DOHH2 (cell line): ENCODE measurements around the gene OR2AT4.

Experiments
- EZH2phosphoT487 ChIP-seq: fragments of 200-600 bp; sonication (generic); IDR thresholded peaks from 2 replicates; pipeline ENCODE4 v1.6.1; 2017; ENCODE audit warnings: borderline replicate concordance, mild to moderate bottlenecking, antibody characterized with exemption, low read length, moderate library complexity, mixed read lengths
- TF ChIP-seq, protein P1 (sequence below): fragments of 200-600 bp; sonication (generic); IDR thresholded peaks from one replicate; pipeline ENCODE4 v1.5.1; 2014; ENCODE audit warnings: antibody characterized with exemption, mild to moderate bottlenecking, low read depth, low read length; ENCODE audit not compliant: poor library complexity, severe bottlenecking

DNA sequence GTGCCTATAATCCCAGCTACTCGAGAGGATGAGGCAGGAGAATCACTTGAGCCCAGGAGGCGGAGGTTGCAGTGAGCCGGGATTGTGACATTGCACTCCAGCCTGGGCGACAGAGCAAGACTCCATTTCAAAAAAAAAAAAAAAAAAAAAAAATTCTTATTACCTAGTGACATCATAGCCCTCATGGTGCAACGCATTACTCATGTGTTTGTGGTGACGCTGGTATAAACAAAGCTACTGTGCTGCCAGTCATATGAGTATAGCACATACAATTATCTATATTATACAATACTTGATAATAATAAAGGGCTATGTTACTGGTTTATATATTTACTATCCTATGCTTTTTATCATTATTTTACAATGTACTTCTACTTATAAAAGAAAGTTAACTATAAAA lies 41.2 kb downstream of the OR2AT4 start:
- TF ChIP-seq, protein P1, sequence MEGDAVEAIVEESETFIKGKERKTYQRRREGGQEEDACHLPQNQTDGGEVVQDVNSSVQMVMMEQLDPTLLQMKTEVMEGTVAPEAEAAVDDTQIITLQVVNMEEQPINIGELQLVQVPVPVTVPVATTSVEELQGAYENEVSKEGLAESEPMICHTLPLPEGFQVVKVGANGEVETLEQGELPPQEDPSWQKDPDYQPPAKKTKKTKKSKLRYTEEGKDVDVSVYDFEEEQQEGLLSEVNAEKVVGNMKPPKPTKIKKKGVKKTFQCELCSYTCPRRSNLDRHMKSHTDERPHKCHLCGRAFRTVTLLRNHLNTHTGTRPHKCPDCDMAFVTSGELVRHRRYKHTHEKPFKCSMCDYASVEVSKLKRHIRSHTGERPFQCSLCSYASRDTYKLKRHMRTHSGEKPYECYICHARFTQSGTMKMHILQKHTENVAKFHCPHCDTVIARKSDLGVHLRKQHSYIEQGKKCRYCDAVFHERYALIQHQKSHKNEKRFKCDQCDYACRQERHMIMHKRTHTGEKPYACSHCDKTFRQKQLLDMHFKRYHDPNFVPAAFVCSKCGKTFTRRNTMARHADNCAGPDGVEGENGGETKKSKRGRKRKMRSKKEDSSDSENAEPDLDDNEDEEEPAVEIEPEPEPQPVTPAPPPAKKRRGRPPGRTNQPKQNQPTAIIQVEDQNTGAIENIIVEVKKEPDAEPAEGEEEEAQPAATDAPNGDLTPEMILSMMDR, result no peak
- TF ChIP-seq EZH2phosphoT487, result no peak
